GM18507 (cell line): ENCODE results near the gene COPA.
"Not testable (repeated sequence)": the region's sequence is repeated elsewhere in the genome, so short reads cannot be mapped to it uniquely, and the experiment has no call there.

Source experiments
- DNase-seq: peaks from one replicate; pipeline ENCODE4 v3.0.0; 2011; ENCODE audit warnings: low read depth; ENCODE audit not compliant: insufficient read length; ENCODE audit errors: extremely low spot score
- FAIRE-seq: peaks from 2 replicates; lab custom pipeline; 2011; peaks lifted over from hg19 to GRCh38; lab: Jason Lieb, UNC

COPA gene

GRCh38 chr1:160342953-160343869, at the start of gene COPA, which contains the start of gene NCSTN:
Gene COPA, minus strand, starts transcription at chr1:160343250. Its CDS starts 80 bp downstream, at chr1:160343170.
Gene NCSTN, plus strand, starts transcription at chr1:160343383. Its CDS starts 14 bp downstream, at chr1:160343397.
- FAIRE-seq = peak; percentile 97
- DNase-seq = peak; percentile 83

GRCh38 chr1:160388406-160388805, 45.4 kb upstream of the COPA start:
- not testable (repeated sequence) for FAIRE-seq, DNase-seq

- not testable (repeated sequence) for FAIRE-seq, DNase-seq
Observed at GRCh38 chr1:160384812-160385211, 41.8 kb upstream of the COPA start.

DNA sequence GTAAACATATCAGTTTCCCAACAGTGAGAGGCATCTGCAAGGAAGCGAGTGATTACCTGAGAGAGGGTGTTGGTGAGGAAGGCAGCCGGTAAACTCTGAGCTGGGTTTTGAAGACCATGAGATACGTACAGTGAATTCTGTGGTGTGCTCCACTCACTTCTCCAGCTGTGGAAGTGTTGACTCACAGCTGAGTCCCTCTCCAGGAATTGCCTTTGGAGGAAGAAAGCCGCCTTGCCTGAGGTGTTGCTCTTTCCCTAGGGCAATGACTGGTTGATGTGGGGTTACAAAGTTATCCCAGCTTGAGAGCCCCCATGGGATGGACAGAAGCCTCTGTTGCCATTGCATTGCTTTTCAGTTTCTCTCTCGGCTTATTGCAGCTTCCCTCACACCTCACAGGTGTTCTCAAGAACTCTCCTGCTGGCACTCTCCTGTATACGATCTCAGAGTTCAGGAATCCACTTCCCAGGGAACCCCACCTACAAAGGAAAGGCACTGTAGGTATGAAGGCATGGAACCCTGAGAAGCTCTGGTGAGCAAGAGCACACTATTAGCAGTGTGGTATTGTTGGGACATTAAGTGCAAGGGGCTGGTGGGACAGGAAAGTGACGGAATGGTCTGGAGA, 34.6 kb upstream of the COPA start:
- DNase-seq (no peak), FAIRE-seq (no peak)

- peak; percentile 91 for FAIRE-seq
- peak; percentile 40 for DNase-seq
Observed at GRCh38 chr1:160376525-160377131, 33.6 kb upstream of the COPA start.

GRCh38 chr1:160375788-160376524, 32.9 kb upstream of the COPA start:
- DNase-seq (no peak), FAIRE-seq (peak; percentile 75)

- no peak for DNase-seq
- FAIRE-seq = no peak
Observed at GRCh38 chr1:160374306-160375110, 31.5 kb upstream of the COPA start.

DNA sequence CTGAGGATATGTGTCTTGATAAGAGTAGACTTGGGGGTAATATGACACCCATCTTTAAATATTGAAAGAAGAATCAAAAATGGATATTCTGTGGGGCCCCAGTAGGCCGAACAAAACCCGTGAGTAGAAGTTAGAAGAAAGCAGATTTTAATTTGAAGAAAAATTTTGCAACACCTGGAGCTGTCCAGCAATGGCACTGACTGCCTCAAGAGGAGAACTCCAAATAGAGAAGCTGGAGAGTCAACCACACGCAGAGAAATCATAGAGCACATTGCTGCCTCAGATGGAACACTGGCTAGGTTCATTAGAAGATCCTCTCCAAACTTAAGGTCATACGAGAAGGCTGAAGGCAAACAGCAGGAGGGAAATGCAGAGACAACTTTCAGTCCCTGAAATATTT, 30.6 kb upstream of the COPA start:
- DNase-seq (no peak), FAIRE-seq (no peak)

GRCh38 chr1:160371756-160372155, 28.7 kb upstream of the COPA start:
- no peak for DNase-seq
- no peak for FAIRE-seq

DNA sequence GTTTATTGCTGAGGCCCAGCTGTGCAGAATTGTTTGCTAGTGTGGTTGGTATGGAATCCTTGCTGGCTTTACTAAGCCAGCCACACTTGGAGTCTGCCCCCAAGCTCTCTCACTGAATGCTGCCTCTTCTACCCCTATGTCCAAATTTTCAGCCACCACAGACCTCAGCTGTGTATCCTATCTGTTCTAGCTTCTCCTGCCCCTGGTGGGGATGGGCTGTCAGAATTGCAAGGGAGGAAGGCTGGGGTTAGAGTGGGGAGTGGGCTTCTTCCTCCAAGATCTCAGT, 28.2 kb upstream of the COPA start:
- DNase-seq (no peak), FAIRE-seq (no peak)

GRCh38 chr1:160370561-160371345, 27.7 kb upstream of the COPA start:
- DNase-seq (no peak), FAIRE-seq (no peak)

DNA sequence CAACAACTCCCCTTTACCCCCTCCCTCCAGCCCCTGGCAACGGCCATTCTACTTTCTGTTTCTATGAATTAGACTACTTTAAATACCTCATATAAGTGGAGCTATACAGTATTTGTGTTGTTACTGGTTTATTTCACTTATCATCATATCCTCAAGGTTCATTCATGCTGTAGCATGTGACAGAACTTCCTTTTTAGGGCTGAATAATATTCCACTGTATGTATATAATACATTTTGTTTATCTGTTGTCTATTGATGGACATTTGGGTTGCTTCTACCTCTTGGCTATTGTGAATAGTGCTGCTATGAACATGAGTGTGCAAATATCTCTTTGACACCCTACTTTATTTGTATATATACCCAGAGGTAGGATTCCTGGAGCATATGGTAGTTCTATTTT, 26.0 kb upstream of the COPA start:
- DNase-seq (no peak), FAIRE-seq (no peak)

- DNase-seq (no peak), FAIRE-seq (no peak)
Observed at GRCh38 chr1:160367934-160368923, 25.2 kb upstream of the COPA start.

DNA sequence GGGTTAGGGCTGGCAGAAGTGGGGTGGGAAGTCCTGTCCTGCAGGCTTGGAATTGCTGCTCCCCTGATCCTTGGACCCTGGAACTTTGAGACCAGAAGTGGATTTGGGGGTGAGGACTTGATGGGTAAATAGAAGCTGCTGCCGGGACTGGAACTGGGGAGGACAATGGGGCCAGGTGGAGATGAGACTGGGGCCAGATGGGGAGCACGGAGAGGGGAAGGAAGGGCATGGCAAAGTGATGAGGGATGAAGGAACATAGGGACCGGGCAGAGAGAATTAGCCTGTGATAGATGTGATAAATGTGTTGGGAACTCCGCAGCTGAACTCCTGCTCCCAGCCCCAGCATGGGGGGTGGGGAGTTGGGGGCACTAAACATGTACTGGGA, 24.5 kb upstream of the COPA start:
- DNase-seq (no peak), FAIRE-seq (no peak)

- DNase-seq (no peak), FAIRE-seq (no peak)
Observed at GRCh38 chr1:160366731-160367515, 23.9 kb upstream of the COPA start, which contains the start of gene NHLH1. Gene NHLH1, plus strand, starts transcription at chr1:160367071. Its CDS starts 3,661 bp downstream, at chr1:160370732.

DNA sequence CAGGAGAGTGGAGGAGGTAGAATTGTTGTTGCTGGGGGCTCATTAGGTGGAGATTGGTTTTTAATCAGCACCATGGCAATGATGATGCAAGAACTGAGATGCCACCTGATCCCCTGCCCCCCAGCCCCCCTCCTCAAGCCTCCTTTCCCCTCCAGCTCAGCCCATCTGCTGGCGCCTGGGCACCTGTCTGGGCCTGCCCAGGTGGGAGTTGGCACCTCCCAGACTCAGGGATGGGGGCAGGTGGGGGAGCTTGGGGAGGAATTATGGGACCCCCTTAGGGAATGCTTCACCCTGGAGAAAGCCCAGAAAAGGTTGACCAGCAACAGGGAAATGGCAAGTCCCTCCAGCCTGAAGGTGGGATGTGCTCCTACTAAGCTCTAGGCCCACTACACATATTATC, 22.3 kb upstream of the COPA start:
- no peak for FAIRE-seq
- DNase-seq = no peak
